ENCODE data around the gene UBL3.

UBL3 gene

DNA sequence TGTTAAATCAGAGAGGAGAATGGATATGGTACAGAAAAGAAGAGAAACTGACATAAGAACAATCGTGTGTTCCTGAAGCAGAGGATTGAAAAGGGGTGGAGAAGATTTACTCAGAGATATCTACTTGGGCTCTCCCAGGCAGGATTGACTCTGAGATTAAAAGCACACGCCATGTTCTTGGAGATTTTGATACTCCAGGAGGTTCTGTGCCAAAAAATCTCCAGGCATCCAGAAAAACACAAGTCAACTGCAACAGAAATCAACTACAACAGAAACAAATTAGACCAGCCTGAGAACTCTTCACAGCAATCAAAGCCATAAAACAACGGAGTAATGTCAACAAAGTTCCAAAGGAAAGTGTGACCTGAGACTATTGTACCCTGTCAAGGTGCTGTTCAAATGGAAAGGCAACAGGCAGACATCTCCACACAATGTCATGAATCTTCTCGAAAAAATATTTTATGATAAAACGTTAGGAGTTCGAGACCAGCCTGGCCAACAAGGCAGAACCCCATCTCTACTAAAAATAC lies 104.2 kb downstream of the UBL3 start:
- DNase-seq: no peak
- in situ Hi-C loops (cut with HindIII; ENCODE audit: low pct_ligation_motif_present, low pct_unique_long_range_greater_than_20kb, low sequenced_read_pairs): no loop called here

DNA sequence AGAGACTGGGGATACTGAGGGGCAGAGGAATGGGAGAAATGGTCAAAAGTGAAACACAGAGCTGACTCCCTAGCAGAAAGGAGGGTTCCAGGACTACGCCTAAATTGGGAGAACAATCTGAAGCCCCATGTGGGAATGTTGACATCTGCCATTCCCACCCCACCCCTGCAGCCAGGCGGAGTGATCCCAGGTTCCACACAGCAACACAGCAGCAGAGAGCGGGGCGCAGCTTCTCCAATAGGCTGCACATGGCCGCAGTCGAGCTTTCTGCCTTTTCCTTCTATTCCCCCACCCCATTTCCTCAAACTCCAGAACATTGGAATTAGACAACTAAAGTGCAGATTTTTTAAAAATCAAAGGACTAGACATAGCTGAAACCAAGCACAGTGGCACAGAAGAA lies 104.7 kb downstream of the UBL3 start:
- in situ Hi-C loops (cut with HindIII; ENCODE audit: low pct_ligation_motif_present, low pct_unique_long_range_greater_than_20kb, low sequenced_read_pairs): no loop called here
- no peak for DNase-seq

DNA sequence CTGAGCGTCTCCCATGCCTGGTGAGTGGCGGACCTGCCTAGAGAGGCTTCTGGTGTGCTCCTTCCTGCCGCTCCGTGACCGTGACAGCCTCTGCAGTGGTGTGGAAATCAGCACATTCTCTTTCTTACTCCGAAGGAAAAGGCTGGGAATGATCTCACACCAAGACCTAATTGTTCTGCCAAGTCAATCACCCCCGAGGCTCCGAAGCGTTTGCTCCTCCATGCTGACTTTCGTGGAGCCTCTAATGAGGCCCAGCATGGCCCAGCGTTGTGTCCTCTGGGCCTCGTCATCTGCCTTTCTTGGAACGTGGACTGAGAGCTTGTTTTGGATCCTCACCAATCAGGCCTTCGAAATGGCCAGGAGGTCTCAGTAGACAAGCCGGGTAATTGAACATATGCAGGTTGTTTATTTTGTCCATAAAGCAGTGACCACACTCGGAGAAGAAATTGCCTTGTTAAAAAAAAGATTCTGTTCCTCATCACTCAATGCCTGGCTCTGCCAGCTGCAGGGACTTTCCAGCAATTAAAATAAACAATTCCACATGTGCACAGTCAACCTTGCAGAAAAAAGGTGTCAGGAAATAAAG lies 107.1 kb downstream of the UBL3 start:
- DNase-seq: no peak
- in situ Hi-C loops (cut with HindIII; ENCODE audit: low pct_ligation_motif_present, low pct_unique_long_range_greater_than_20kb, low sequenced_read_pairs): no loop called here

DNA sequence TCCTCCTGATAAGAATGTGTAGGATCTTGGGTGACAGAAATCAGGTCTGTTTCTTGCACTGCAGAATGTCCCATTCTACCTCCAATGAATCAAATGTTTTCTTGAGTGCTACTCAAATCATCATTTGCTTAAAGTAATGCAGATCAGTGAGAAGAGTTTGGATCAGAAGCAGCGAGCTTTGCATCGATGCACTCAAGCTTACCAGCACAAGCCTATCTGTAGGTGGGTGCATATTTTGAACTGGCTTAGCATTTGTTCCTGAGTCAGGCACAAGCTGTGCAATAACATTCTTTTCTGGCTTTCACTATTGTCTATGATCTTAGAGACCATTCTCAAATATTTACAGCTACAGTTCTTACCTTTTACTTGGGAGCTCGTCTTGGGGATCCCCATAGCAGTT lies 109.5 kb downstream of the UBL3 start:
- in situ Hi-C loops (cut with HindIII; ENCODE audit: low pct_ligation_motif_present, low pct_unique_long_range_greater_than_20kb, low sequenced_read_pairs): no loop called here
- DNase-seq: no peak

DNA sequence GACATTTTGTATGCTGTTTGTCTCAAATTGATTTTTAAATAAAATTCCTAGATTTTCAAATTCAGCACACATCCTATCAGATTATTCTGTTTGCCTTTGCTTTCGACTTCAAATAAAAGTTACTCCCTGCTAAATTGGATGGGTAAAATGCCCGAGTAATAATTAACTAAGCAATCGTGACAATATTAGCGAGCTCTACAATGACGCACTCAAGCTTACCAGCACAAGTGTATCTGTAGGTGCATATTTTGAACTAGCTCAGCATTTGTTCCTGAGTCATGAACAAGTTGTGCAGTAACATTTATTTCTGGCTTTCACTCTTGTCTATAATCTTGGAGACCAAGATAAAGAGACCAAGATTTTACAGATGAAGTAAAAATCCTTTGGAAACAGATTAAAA lies 113.4 kb downstream of the UBL3 start:
- in situ Hi-C loops (cut with HindIII; ENCODE audit: low pct_ligation_motif_present, low pct_unique_long_range_greater_than_20kb, low sequenced_read_pairs): no loop called here
- DNase-seq: no peak

DNA sequence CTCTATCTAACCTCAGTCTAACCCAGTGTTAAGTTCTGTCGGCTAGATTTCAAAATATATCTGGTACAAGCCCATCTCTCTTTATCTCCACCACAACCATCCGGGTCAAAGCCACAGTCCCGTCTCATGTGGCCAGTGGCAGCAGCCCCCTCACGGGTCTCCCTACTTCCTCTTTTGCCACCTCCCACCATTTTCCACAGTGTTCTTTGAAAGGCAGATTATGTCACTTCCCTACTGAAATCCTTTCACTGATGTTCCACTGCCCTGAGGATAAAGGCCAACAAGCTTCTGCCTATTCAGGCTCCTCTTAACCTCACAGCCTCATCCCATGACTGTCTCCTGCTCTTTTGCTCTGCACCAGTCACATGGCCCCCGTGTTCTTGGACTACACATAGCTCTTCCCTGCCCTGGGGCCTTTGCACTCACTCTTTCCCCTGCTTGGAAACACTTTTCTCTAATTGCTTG lies 117.2 kb downstream of the UBL3 start:
- in situ Hi-C loops (cut with HindIII; ENCODE audit: low pct_ligation_motif_present, low pct_unique_long_range_greater_than_20kb, low sequenced_read_pairs): no loop called here
- DNase-seq: no peak

DNA sequence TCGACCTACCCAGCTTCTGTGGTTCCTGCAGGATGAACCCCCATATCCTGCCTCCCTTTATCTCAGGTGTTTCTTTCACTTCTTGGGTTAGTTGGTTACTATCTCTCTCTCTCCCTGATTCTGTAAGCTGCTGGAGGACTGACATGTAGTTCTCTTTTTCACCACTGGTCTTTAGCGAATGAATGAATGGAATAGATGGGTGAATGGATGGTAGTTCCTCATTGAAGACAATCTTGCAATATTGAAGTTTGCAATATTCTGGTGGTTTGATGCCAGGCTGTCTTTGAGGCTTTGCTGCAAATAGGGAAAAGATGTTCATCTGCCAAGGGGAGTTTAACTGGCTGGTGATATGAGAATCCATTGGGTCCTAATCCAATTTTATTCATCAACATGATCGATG lies 120.2 kb downstream of the UBL3 start:
- in situ Hi-C loops (cut with HindIII; ENCODE audit: low pct_ligation_motif_present, low pct_unique_long_range_greater_than_20kb, low sequenced_read_pairs): no loop called here
- DNase-seq: no peak

DNA sequence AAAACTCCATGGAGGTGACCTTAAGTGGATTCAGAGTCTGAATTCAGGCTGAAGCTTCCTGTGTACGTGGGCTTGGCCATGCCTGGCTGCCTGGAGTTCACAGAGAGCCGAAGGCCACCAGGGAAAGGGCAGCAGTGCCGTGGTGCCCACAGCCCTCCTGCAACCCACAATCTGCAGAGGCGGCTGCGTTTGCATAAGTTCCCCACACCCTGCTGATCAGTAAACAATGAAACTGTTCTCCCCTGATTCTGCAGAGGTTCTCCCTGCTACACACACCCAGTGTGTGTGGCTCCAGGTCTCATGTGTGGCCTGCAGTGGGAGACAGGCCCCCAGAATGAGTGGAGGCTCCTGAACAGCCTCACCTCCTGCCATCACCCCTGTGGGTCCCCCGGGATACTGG lies 128.0 kb downstream of the UBL3 start:
- no peak for DNase-seq
- in situ Hi-C loops (cut with HindIII; ENCODE audit: low pct_ligation_motif_present, low pct_unique_long_range_greater_than_20kb, low sequenced_read_pairs): no loop called here

DNA sequence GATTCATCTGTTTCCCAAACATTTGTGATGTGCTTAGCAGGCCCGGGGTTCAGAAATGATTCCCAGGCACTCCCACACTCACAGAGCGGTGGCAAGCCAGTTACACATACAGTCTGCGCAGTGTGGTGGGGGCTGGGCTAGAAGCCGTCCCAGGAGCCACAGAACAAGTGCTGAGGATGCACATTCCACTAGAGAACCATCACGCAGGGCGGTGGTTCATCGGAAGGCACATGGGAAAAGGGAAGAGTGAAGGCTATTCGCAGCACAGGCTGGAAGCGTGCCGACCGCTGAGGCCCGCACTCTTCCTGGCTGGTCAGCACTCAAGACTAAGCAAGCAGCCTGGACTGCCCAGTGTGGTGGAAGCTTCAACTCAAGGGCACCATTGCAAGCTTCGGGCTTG lies 128.7 kb downstream of the UBL3 start:
- in situ Hi-C loops (cut with HindIII; ENCODE audit: low pct_ligation_motif_present, low pct_unique_long_range_greater_than_20kb, low sequenced_read_pairs): no loop called here
- no peak for DNase-seq

DNA sequence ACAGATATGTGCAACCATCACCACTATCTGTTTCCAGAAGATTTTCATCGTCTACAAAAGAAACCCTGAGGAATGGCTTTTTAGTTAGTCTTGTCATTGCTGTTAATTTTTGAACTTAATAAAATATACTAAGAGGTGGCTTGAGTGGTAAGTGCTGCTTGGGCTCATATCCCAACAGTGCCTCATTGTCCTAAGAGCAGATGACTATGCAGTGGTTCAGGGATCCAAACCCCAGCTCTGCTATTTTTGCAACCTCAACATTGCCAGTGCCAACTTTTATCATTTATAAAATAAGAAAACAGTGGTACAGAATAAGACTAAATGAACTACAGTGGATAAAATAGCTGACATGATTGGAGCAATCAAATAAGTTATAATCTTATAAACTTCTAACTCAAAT lies 131.7 kb downstream of the UBL3 start:
- in situ Hi-C loops (cut with HindIII; ENCODE audit: low pct_ligation_motif_present, low pct_unique_long_range_greater_than_20kb, low sequenced_read_pairs): no loop called here
- DNase-seq: no peak

DNA sequence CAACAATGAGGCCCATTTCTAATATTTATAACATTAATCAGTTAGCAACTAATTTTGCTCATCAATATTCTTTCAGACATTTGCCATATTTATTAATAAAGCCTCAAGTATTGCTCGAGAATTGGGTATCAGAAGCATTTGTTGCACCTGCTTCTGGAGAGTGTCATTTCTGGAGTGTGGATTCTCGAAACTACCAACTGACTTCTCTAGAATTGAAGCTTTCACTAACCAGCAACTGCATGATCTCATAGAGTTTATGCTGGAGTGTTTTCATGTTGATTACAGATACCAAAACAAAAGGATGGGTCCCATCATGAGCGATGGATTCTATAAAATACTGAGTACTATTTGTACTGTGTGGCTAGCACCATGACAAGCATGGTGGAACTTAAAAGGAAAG lies 133.9 kb downstream of the UBL3 start:
- no peak for DNase-seq
- in situ Hi-C loops (cut with HindIII; ENCODE audit: low pct_ligation_motif_present, low pct_unique_long_range_greater_than_20kb, low sequenced_read_pairs): no loop called here
